HEK293 (cell line): ENCODE data around the gene APH1A.

Experiments used
- CTCF ChIP-seq: fragments of 450-650 bp; formaldehyde crosslinking; IDR thresholded peaks from 2 replicates; pipeline ENCODE4 v1.5.1; 2016; ENCODE audit warnings: missing biosample characterization, missing genetic modification characterization
- ELK4 ChIP-seq: IDR thresholded peaks from 2 replicates; pipeline ENCODE4 v1.6.1; 2011; ENCODE audit warnings: mild to moderate bottlenecking, low read depth, low read length, borderline replicate concordance
- GLIS2 ChIP-seq: fragments of 450-650 bp; formaldehyde crosslinking; IDR thresholded peaks from 2 replicates; pipeline ENCODE4 v1.5.1; 2016; ENCODE audit warnings: missing biosample characterization, missing genetic modification characterization
- HOXA7 ChIP-seq: sonication (generic); formaldehyde crosslinking; IDR thresholded peaks from 2 replicates; pipeline ENCODE4 v1.8.1; 2022; ENCODE audit warnings: missing genetic modification reagents, borderline replicate concordance
- IKZF3 ChIP-seq: fragments of 450-650 bp; IDR thresholded peaks from 2 replicates; pipeline ENCODE4 v1.5.0; 2018; ENCODE audit warnings: missing biosample characterization, mild to moderate bottlenecking, missing genetic modification characterization, moderate library complexity
- PRDM1 ChIP-seq: fragments of 450-650 bp; formaldehyde crosslinking; IDR thresholded peaks from 2 replicates; pipeline ENCODE4; 2016; ENCODE audit warnings: missing biosample characterization, missing genetic modification characterization
- PRDM4 ChIP-seq: fragments of 450-650 bp; formaldehyde crosslinking; IDR thresholded peaks from 2 replicates; pipeline ENCODE4 v1.5.1; 2017; ENCODE audit warnings: missing biosample characterization, missing genetic modification characterization
- SCRT2 ChIP-seq: fragments of 450-650 bp; formaldehyde crosslinking; IDR thresholded peaks from 2 replicates; pipeline ENCODE4 v1.5.1; 2016; ENCODE audit warnings: missing biosample characterization, missing genetic modification characterization
- SP2 ChIP-seq: fragments of 450-650 bp; formaldehyde crosslinking; IDR thresholded peaks from 2 replicates; pipeline ENCODE4 v1.5.1; 2016; ENCODE audit warnings: missing biosample characterization, missing genetic modification characterization
- WT1 ChIP-seq: fragments of 450-650 bp; formaldehyde crosslinking; IDR thresholded peaks from 2 replicates; pipeline ENCODE4 v1.5.1; 2016; ENCODE audit warnings: missing biosample characterization, missing genetic modification characterization
- ZBTB10 ChIP-seq: fragments of 450-650 bp; formaldehyde crosslinking; IDR thresholded peaks from 2 replicates; pipeline ENCODE4 v1.5.1; 2016; ENCODE audit warnings: missing biosample characterization, missing genetic modification characterization
- ZBTB17 ChIP-seq: fragments of 450-650 bp; formaldehyde crosslinking; IDR thresholded peaks from 2 replicates; pipeline ENCODE4 v1.5.1; 2016; ENCODE audit warnings: missing biosample characterization, missing genetic modification characterization
- ZFHX2 ChIP-seq: fragments of 450-650 bp; formaldehyde crosslinking; conservative IDR thresholded peaks from 2 replicates; pipeline ENCODE4 v1.5.1; 2016; ENCODE audit warnings: missing biosample characterization, missing genetic modification characterization
- ZNF274 ChIP-seq, 2 experiments: fragments of 200-500 bp in 1 of 2; fragments of 450-650 bp in 1 of 2; sonication (Bioruptor generic) in 1 of 2; formaldehyde crosslinking in 1 of 2; IDR thresholded peaks; 2 replicates each; pipeline versions ENCODE4 v1.5.1 to v1.6.1; 2014 to 2016; ENCODE audit warnings: borderline replicate concordance in 1 of 2, inconsistent platforms in 1 of 2, low read length in 1 of 2, missing biosample characterization in 1 of 2, missing genetic modification characterization in 1 of 2
- ZNF366 ChIP-seq: fragments of 450-650 bp; formaldehyde crosslinking; conservative IDR thresholded peaks from 2 replicates; pipeline ENCODE4 v1.5.1; 2016; ENCODE audit warnings: missing biosample characterization, missing genetic modification characterization
- ZNF394 ChIP-seq: fragments of 450-650 bp; formaldehyde crosslinking; IDR thresholded peaks from 2 replicates; pipeline ENCODE4 v1.5.1; 2016; ENCODE audit warnings: missing biosample characterization, missing genetic modification characterization, mild to moderate bottlenecking, moderate library complexity, borderline replicate concordance
- ZNF416 ChIP-seq: fragments of 450-650 bp; formaldehyde crosslinking; IDR thresholded peaks from 2 replicates; pipeline ENCODE4 v1.5.1; 2016; ENCODE audit warnings: missing biosample characterization, missing genetic modification characterization
- ZNF423 ChIP-seq: fragments of 450-650 bp; formaldehyde crosslinking; IDR thresholded peaks from 2 replicates; pipeline ENCODE4 v1.5.1; 2016; ENCODE audit warnings: missing biosample characterization, missing genetic modification characterization
- ZNF488 ChIP-seq: fragments of 450-650 bp; formaldehyde crosslinking; IDR thresholded peaks from 2 replicates; pipeline ENCODE4 v1.5.1; 2016; ENCODE audit warnings: missing biosample characterization, missing genetic modification characterization
- ZNF529 ChIP-seq: fragments of 450-650 bp; formaldehyde crosslinking; IDR thresholded peaks from 2 replicates; pipeline ENCODE4 v1.5.1; 2017; ENCODE audit warnings: missing genetic modification characterization, missing biosample characterization; ENCODE audit not compliant: insufficient replicate concordance
- ZNF544 ChIP-seq: fragments of 450-650 bp; formaldehyde crosslinking; IDR thresholded peaks from 2 replicates; pipeline ENCODE4 v1.5.0; 2017; ENCODE audit warnings: missing biosample characterization, missing genetic modification characterization
- ZNF580 ChIP-seq: fragments of 450-650 bp; formaldehyde crosslinking; IDR thresholded peaks from 2 replicates; pipeline ENCODE4 v1.5.1; 2016; ENCODE audit warnings: missing biosample characterization, missing genetic modification characterization
- ZNF626 ChIP-seq: fragments of 450-650 bp; sonication (Bioruptor Pico); formaldehyde crosslinking; IDR thresholded peaks from 2 replicates; pipeline ENCODE4 v1.5.1; 2018; ENCODE audit warnings: missing biosample characterization, missing genetic modification characterization, inconsistent platforms
- ZNF654 ChIP-seq: fragments of 450-650 bp; formaldehyde crosslinking; IDR thresholded peaks from 2 replicates; pipeline ENCODE4 v1.5.1; 2016; ENCODE audit warnings: low read depth, missing biosample characterization, missing genetic modification characterization
- ZNF660 ChIP-seq: fragments of 450-650 bp; IDR thresholded peaks from 2 replicates; pipeline ENCODE4 v1.5.1; 2018; ENCODE audit warnings: missing biosample characterization, mild to moderate bottlenecking, missing genetic modification characterization
- ZNF670 ChIP-seq: fragments of 450-650 bp; formaldehyde crosslinking; IDR thresholded peaks from 2 replicates; pipeline ENCODE4 v1.5.1; 2016; ENCODE audit warnings: missing biosample characterization, missing genetic modification characterization, low read depth
- ZNF677 ChIP-seq: fragments of 450-650 bp; IDR thresholded peaks from 2 replicates; pipeline ENCODE4 v1.5.0; 2018; ENCODE audit warnings: missing biosample characterization, mild to moderate bottlenecking, missing genetic modification characterization, moderate library complexity
- ZNF704 ChIP-seq: fragments of 450-650 bp; formaldehyde crosslinking; IDR thresholded peaks from 2 replicates; pipeline ENCODE4 v1.5.1; 2016; ENCODE audit warnings: missing biosample characterization, missing genetic modification characterization
- ZNF785 ChIP-seq: fragments of 450-650 bp; formaldehyde crosslinking; IDR thresholded peaks from 2 replicates; pipeline ENCODE4 v1.5.1; 2016; ENCODE audit warnings: missing biosample characterization, missing genetic modification characterization
- ZSCAN16 ChIP-seq: fragments of 450-650 bp; formaldehyde crosslinking; IDR thresholded peaks from 2 replicates; pipeline ENCODE4 v1.5.1; 2016; ENCODE audit warnings: missing biosample characterization, missing genetic modification characterization

Gene APH1A

GRCh38 chr1:150268705-150269403 lies at the start of gene APH1A (continued):
- no peak for TF ChIP-seq ELK4
- no peak for TF ChIP-seq ZNF785 (tag by site-specific recombination)
- peak; percentile 88 for TF ChIP-seq ZFHX2 (tag by site-specific recombination)
- peak; percentile 79 for TF ChIP-seq WT1 (tag by site-specific recombination)
- TF ChIP-seq IKZF3 (tag by site-specific recombination): peak; percentile 31; the same call in 1 of the 2 replicates
- TF ChIP-seq GLIS2 (tag by site-specific recombination): peak; percentile 98
- no peak for TF ChIP-seq ZNF677 (tag by site-specific recombination)
- TF ChIP-seq ZNF488 (tag by site-specific recombination): no peak
- no peak for TF ChIP-seq HOXA7 (CRISPR knock-in tag)
- peak; percentile 43; the same call in 1 of the 2 replicates for TF ChIP-seq ZNF394 (tag by site-specific recombination)
- no peak for TF ChIP-seq PRDM1 (tag by site-specific recombination)
- no peak for TF ChIP-seq ZNF654 (tag by site-specific recombination)
- TF ChIP-seq ZNF416 (tag by site-specific recombination): no peak
- TF ChIP-seq CTCF (tag by site-specific recombination): no peak
- peak; percentile 91 for TF ChIP-seq SP2
- TF ChIP-seq SCRT2: no peak
- peak; percentile 84 for TF ChIP-seq ZBTB17 (tag by site-specific recombination)
- TF ChIP-seq ZNF366 (tag by site-specific recombination): no peak
- TF ChIP-seq ZNF704 (tag by site-specific recombination): no peak
- peak; percentile 99 for TF ChIP-seq ZBTB10 (tag by site-specific recombination)
- TF ChIP-seq ZNF626 (tag by site-specific recombination): no peak
- no peak for TF ChIP-seq ZNF529
- TF ChIP-seq ZNF544 (tag by site-specific recombination): no peak
- TF ChIP-seq ZNF274 (IDR thresholded peaks at IDR 0.05; ENCODE audit: low read length): no peak
- no peak for TF ChIP-seq ZNF274 (tag by site-specific recombination; IDR thresholded peaks at IDR 0.05; ENCODE audit: borderline replicate concordance)
- no peak for TF ChIP-seq ZNF423 (tag by site-specific recombination)
- TF ChIP-seq PRDM4 (tag by site-specific recombination): no peak
- TF ChIP-seq ZNF580: peak; percentile 59; the same call in 1 of the 2 replicates
- no peak for TF ChIP-seq ZNF670 (tag by site-specific recombination)
- peak; percentile 74; the same call in 1 of the 2 replicates for TF ChIP-seq ZNF660
- TF ChIP-seq ZSCAN16 (tag by site-specific recombination): no peak
